ENCODE data around the gene ARHGAP42. TPM values are rescaled to one million over a fixed set of nuclear protein-coding genes. Genes with fewer than 3 reads are reported as not detected.
"Not testable (repeated sequence)": the region's sequence is repeated elsewhere in the genome, so short reads cannot be mapped to it uniquely, and the experiment has no call there.

Gene ARHGAP42
- total and polyA plus RNA-seq, 3 donors from 2014 or later = 9.8 to 12.1 (median 10.4) TPM

DNA sequence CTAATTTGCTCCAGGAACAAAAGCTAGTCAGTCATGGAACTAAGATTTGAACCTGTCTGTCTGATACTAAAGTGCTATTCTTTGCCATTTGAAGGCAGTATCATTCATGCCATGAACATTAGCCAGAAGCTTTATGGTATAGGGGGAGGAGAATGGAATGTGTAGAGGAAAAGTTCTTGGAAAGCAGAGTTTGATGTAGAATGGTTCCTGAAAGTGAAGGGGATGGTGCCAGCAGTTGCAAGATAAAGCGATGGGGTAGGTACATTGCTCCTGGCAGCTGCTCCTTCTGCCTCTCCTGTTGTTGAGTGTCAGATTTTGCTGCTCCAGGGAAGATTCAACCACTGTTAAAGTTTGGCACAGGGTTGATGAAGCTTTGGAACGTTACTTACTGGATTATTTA, 53.4 kb downstream of the ARHGAP42 start:
- 48 to 52% methylated on average over 2 of the region's 2 CpGs for WGBS, 2 donors
- Histone ChIP-seq H3K27ac (no peak overlapping the region), H3K4me1 (no peaks in the 10 kb centered on the region), H3K36me3 (ENCODE audit: low read depth, missing control alignments) (no peaks in the 10 kb centered on the region), H3K9me3 (no peaks in the 10 kb centered on the region), H3K27me3 (no peaks in the 10 kb centered on the region), H3K4me3 (no peak overlapping the region)
- TF ChIP-seq, protein P1, sequence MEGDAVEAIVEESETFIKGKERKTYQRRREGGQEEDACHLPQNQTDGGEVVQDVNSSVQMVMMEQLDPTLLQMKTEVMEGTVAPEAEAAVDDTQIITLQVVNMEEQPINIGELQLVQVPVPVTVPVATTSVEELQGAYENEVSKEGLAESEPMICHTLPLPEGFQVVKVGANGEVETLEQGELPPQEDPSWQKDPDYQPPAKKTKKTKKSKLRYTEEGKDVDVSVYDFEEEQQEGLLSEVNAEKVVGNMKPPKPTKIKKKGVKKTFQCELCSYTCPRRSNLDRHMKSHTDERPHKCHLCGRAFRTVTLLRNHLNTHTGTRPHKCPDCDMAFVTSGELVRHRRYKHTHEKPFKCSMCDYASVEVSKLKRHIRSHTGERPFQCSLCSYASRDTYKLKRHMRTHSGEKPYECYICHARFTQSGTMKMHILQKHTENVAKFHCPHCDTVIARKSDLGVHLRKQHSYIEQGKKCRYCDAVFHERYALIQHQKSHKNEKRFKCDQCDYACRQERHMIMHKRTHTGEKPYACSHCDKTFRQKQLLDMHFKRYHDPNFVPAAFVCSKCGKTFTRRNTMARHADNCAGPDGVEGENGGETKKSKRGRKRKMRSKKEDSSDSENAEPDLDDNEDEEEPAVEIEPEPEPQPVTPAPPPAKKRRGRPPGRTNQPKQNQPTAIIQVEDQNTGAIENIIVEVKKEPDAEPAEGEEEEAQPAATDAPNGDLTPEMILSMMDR (IDR thresholded peaks at IDR 0.05) = no peak
- no peak for TF ChIP-seq POLR2A (IDR thresholded peaks at IDR 0.05)
- DNase-seq = no peak
- intact Hi-C loops (cut with DNase I; ENCODE audit: low total_unique reads) = no loop called here

DNA sequence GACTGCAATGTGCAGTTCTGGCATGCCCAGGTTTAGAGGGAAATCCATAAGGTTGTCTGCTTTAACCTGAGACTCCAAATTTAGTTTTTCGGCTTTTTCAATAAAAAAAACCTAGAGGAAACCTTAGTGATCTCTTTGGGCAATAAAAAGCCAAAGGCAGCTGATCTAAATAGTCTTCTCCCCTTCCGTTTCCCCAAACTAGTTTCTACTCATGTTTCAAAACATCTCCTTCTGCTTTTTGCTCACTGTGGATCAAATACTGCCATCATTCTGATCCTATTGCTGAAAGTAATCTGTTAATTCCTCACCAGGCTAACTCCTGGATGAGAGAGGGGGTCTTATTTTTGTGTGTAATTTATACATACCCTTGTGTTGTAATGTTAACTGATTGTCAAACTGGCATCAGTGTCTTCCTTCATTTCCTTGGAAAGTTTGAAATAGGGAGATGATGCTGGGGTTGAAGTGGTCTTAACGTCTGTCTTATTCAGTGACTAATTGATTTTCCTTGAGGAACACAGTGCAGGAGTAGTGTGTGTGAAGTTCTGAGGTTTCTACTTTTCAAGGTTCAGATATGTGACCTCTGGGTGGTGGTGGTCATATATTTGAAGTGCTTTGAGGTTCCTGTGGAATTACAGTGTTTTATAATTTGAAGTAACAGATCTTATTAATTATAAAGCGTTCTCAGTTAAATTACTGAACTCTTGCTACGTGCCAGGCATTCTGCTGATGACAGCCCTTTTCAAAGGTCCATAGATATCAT, 55.0 kb downstream of the ARHGAP42 start:
- WGBS, 2 donors = 81 to 85% methylated on average over 5 of the region's 5 CpGs
- Histone ChIP-seq H3K36me3 (ENCODE audit: low read depth, missing control alignments) (no peaks in the 10 kb centered on the region), H3K27me3 (no peaks in the 10 kb centered on the region), H3K27ac (no peak overlapping the region), H3K9me3 (no peaks in the 10 kb centered on the region), H3K4me1 (no peaks in the 10 kb centered on the region), H3K4me3 (no peak overlapping the region)
- intact Hi-C loops (cut with DNase I; ENCODE audit: low total_unique reads) = no loop called here
- TF ChIP-seq, protein P1 (IDR thresholded peaks at IDR 0.05) = no peak
- no peak for TF ChIP-seq POLR2A (IDR thresholded peaks at IDR 0.05)
- no peak for DNase-seq

DNA sequence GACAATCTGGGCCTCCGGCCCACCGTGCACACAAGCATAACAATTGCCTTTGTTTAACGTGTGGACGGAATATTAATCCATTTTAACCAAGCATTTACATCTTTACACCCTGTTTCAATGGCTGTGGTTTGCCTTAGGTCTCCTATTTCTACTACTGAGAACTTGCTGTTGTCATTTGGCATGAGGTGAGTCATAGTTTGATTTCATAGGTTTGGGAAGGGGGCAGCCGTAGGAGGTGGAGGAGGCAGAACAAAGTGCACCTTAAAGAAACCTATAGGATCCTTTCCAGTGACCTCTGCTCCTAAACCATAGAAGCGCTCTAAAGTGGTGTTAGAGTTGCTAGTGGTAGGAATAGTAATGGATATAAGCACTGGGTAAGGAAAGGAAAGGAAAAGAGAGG, 59.4 kb downstream of the ARHGAP42 start:
- H3K4me1 ChIP-seq = no peaks in the 10 kb centered on the region
- TF ChIP-seq, protein P1 (IDR thresholded peaks at IDR 0.05) = no peak
- no peak for TF ChIP-seq POLR2A (IDR thresholded peaks at IDR 0.05)
- WGBS, 2 donors = 97 to 100% methylated on average over 6 of the region's 6 CpGs
- no peak for DNase-seq
- no peaks in the 10 kb centered on the region for H3K9me3 ChIP-seq
- H3K36me3 ChIP-seq (ENCODE audit: low read depth, missing control alignments) = no peaks in the 10 kb centered on the region
- H3K27me3 ChIP-seq = no peaks in the 10 kb centered on the region
- H3K27ac ChIP-seq = no peak overlapping the region
- H3K4me3 ChIP-seq = no peak overlapping the region
- intact Hi-C loops (cut with DNase I; ENCODE audit: low total_unique reads) = no loop called here

DNA sequence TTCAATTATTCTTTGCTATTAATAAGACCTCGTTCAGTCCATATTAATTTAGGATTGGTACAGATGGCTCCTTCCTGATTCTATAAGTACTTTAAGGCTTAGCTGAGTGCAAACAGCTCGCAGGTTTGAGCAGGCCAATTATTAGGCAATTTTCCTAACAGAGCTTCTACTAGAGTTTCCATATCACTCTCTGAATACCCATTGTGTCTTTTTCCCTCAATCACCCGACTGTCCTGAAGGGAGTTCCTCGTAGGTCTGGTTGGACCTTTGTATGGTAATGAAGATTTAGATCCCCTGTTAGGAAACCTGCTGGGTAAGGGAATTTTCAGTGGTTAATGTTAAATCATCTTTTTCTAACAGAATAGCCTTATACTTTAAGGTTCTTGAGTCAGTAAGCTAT, 61.1 kb downstream of the ARHGAP42 start:
- intact Hi-C loops (cut with DNase I; ENCODE audit: low total_unique reads) = no loop called here
- H3K27me3 ChIP-seq = no peaks in the 10 kb centered on the region
- H3K4me3 ChIP-seq = no peak overlapping the region
- TF ChIP-seq, protein P1 (IDR thresholded peaks at IDR 0.05) = no peak
- TF ChIP-seq POLR2A (IDR thresholded peaks at IDR 0.05) = no peak
- no peak overlapping the region for H3K27ac ChIP-seq
- no peaks in the 10 kb centered on the region for H3K36me3 ChIP-seq (ENCODE audit: low read depth, missing control alignments)
- H3K4me1 ChIP-seq = no peaks in the 10 kb centered on the region
- DNase-seq = no peak
- H3K9me3 ChIP-seq = no peaks in the 10 kb centered on the region
- 72 to 76% methylated on average over 4 of the region's 4 CpGs for WGBS, 2 donors

GRCh38 chr11:100749887-100750565, 62.9 kb downstream of the ARHGAP42 start:
- H3K36me3 ChIP-seq (ENCODE audit: low read depth, missing control alignments); H3K9me3 ChIP-seq; H3K4me3 ChIP-seq; DNase-seq; intact Hi-C loops (cut with DNase I; ENCODE audit: low total_unique reads); H3K27ac ChIP-seq; H3K4me1 ChIP-seq; H3K27me3 ChIP-seq: not testable (repeated sequence)
- WGBS, 2 donors = 91 to 92% methylated on average over 10 of the region's 10 CpGs

- H3K9me3 ChIP-seq; DNase-seq; H3K27ac ChIP-seq; H3K4me3 ChIP-seq; H3K27me3 ChIP-seq; H3K36me3 ChIP-seq (ENCODE audit: low read depth, missing control alignments); intact Hi-C loops (cut with DNase I; ENCODE audit: low total_unique reads); H3K4me1 ChIP-seq: not testable (repeated sequence)
- 90 to 96% methylated on average over 7 of the region's 7 CpGs for WGBS, 2 donors
Observed at GRCh38 chr11:100750566-100750891, 63.4 kb downstream of the ARHGAP42 start.

Measured in testis (tissue), 3 donors.